GM19328 (cell line): ENCODE data around the gene PTX4.

ENCODE experiments used
- ATAC-seq: cut with Tn5 transposase; IDR thresholded peaks from one replicate; pipeline ENCODE4 v1.9.1; 2021; ENCODE audit warnings: mild to moderate bottlenecking, moderate library complexity; ENCODE audit not compliant: unreplicated experiment

Gene PTX4

GRCh38 chr16:1501630-1502029 is 12.9 kb upstream of the PTX4 start:
- no peak for ATAC-seq

DNA sequence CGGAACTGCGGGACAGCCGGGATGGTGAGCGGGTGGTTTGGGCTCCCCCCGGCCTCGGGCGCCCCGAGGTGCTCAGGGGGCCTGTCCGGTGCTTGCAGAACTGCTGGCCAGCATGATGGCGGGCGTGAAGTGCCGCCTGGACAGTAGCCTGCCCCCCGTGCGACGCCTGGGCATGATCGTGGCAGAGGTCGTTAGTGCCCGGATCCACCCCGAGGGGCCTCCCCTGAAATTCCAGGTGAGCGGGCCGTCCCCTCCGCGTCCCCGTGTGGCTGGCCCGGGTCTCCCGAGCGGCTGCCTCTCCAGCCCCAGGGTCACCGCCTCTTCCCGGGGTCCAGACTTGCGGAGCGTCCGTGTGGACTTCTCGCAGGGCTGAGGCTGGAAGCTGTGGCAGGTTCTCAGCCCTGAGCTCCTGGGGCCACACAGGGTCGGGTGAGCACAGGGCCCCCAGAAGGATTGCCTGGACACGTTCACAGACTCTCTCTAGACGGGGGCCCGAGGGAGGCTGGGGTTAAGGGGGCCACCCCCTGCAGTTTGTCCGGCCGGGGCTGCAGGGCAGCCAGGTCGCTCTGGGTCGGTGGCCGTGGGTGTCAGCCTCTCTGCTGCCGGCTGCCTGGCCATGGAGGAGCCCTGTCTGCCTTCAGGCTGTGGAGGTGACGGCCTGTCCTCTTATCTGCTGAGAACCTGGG is 11.9 kb upstream of the PTX4 start:
- no peak for ATAC-seq

GRCh38 chr16:1499756-1500464 is 11.2 kb upstream of the PTX4 start:
- no peak for ATAC-seq

DNA sequence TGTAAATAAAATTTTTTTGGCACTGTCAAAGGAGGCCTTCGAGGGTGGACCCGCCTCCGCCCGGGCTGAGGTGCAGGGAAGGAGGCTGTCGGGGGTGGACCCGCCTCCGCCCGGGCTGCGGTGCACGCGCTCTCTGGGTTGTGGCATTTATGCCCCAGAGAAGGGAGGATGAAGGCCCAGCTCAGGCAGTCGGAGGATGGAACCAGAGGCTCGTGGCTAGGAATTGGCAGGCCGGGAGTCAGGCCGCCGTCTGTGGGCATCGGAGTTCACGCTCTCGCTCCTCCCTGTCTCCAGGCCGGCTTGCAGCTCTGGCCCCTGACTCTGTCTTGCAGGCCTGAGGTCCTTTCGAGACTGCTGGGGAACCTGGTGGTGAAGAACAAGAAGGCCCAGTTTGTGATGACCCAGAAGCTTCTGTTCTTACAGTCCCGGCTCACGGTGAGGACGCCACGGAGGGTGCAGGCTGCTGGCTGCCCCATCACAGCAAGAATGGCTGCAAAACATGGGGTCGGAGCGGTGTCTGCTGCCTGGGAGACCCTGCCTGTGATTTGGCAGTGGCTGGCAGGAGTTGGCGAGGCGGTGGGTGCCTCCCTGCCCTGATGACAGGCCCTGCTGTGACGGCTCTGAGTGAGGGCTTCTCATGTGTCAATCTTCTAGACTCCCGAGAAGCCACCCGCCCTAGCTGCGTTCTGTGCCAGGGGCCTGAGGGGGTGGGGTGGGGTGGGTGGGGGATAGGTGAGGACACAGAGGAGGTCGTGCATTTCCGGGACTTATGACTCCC is 10.3 kb upstream of the PTX4 start:
- no peak for ATAC-seq

GRCh38 chr16:1497014-1497598 is 8.4 kb upstream of the PTX4 start:
- no peak for ATAC-seq

DNA sequence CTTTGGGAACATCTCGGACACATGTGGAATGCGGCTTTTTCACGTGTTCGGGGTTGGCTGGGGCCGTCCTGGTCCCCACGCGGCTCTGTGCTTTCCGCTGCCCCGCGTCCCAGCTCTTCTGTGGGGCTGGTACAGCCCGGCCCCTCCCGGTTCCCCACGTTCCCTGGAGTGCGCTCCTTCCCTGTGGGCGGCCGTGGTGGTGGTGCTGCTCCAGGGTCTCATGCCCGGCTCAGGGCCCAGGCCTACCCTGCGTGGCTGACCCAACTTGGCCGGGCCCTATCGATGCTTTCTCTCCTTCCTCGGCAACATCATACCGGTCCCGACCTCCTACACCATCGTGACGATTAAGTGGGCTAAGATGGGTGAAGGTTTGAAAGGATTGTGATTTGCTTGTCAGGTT is 7.7 kb upstream of the PTX4 start:
- ATAC-seq, result no peak

GRCh38 chr16:1495889-1496262 is 7.1 kb upstream of the PTX4 start:
- ATAC-seq, result no peak

- no peak for ATAC-seq
These were observed 6.6 kb upstream of the PTX4 start for GRCh38 chr16:1495211-1495888.

DNA sequence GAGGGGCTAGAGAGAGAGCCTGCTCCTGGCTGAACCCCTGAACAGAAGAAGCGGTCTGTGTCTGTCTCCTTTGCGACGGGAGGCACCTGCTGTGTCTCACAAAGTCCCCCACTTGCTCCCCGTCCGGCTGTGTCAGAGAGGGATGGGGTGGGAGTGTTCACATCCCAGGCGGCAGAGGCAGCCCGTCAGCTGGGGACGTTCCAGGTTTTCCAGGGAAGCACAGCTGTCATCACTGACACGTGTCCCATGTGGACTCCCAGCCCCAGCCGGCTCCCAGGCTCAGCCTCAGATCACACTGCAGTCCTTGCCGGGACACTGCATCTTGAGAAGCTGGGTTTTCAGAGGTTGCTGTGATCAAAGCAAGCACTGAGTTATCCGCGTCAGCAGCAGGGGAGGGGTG is 6.0 kb upstream of the PTX4 start:
- ATAC-seq, result no peak

DNA sequence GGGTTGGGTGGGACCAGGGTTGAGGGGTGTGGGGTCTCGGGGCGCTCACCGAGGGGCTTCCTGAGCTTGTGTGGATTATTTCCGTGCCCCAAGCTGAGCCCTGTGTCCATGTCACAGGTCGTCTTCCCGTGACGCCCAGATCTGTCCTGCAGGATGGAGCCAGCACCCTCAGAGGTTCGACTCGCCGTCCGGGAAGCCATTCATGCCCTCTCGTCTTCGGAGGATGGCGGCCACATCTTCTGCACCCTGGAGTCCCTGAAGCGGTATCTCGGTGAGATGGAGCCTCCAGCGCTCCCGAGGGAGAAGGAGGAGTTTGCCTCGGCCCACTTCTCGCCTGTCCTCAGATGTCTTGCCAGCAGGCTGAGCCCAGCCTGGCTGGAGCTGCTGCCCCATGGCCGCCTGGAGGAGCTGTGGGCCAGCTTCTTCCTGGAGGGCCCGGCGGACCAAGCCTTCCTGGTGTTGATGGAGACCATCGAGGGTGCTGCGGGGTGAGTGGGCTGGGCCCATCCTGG is 5.4 kb upstream of the PTX4 start:
- ATAC-seq, result no peak

DNA sequence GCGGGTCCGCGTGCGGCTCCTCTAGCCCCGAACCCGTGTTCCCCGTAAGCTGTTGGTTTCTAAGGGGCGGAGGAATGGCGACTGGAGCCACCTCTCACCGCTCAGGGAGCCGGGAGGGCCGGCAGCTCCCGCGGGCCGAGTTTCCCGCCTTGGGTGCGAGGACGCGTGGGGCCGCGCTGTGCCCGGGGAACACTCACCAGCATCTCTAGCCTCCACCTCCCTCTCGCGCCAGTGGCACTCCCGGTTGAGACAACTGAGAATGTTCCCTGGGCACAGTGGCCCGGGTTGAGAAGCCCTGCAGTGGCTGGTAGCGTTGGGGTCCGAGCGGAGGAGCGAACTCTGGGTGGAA is 5.0 kb upstream of the PTX4 start:
- ATAC-seq, result no peak

- ATAC-seq, result peak; percentile 59
These were observed 4.4 kb upstream of the PTX4 start, which contains the start of gene TELO2 for GRCh38 chr16:1492923-1493745. Gene TELO2 (plus strand): TSS chr16:1493360. CDS start chr16:1494282, 922 bp downstream.

DNA sequence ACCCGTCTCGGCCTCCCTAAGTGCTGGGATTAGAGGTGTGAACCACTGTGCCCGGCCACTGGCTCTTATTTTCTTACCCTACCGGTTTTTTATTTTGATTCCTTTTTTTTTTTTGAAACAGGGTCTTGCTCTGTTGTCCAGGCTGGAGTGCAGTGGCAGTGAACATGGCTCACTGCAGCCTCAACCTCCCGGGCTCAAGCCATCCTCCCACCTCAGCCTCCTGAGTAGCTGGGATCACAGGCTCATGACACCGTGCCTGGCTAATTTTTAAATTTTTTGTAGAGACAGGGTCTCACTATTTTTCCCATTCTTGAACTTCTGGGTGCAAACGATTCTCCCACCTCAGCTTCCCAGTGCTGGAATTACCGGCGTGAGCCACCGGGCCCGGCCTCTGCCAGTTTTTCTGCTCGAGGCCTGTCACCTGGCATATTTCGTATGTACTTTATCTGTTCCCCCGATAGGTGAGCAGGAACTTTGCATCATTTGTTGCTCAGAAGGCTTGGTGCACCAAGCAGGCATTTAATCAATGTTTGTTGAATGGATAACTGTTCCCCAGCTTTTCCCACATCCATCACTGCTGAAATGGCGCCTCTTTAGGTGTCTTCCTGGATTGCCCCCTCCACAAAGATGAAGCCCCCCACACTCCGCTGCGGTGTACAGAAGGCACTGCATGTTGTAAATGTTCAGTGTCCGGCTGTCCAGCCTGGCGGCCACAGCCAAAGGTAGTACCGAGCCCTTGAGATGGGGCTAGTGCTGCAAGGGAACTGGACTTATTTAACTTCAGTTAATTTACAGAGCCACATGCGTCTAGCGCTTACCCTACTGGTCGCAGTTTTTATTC is 3.6 kb upstream of the PTX4 start:
- no peak for ATAC-seq

DNA sequence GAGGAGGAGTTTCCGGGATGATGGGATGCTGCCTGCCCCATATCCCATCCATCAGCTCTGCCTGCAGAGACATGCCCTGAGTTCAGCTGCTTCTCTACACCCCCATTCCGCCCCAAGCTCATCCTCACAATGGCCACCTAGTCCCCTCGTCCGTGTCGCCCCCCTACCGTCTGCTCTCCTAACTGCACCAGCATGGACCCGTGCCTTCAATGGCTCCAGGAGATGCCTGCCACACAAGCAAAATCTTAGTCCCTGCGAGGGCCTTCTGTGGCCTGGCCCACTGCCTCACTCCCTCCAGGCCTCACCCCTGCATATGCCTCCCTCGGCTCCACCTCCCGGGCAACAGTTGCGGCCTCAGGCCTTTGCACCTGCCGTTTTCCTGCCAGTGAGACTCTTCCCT is 2.6 kb upstream of the PTX4 start:
- no peak for ATAC-seq

GRCh38 chr16:1489077-1489476 is 333 bp upstream of the PTX4 start:
- ATAC-seq, result no peak

DNA sequence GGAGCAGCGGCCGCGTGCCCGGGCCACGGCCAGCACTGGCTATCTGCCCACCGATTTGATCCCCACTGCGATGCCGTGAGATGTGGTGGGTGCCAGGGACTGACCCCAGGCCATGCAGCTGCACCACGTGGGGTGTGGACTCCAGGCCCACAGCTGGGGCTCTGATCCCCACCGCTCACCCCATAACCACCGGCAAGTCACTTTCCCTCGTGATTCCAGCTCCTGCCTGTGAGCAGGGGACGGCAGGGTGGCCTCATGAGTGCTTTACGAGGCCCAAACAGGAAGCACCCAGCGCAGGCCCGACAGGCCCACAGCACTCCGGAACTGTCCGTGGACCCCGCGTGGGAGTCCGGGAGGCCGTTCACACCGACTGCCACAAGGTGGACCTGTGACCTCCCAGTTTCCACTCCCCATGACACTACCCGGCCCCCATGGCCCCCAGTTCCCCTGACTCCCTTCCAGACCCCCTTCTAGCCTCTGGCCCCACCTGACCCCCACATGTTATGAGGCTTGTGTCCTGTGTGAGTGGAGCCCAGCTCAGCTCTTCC is 616 bp downstream of the PTX4 start:
- no peak for ATAC-seq

DNA sequence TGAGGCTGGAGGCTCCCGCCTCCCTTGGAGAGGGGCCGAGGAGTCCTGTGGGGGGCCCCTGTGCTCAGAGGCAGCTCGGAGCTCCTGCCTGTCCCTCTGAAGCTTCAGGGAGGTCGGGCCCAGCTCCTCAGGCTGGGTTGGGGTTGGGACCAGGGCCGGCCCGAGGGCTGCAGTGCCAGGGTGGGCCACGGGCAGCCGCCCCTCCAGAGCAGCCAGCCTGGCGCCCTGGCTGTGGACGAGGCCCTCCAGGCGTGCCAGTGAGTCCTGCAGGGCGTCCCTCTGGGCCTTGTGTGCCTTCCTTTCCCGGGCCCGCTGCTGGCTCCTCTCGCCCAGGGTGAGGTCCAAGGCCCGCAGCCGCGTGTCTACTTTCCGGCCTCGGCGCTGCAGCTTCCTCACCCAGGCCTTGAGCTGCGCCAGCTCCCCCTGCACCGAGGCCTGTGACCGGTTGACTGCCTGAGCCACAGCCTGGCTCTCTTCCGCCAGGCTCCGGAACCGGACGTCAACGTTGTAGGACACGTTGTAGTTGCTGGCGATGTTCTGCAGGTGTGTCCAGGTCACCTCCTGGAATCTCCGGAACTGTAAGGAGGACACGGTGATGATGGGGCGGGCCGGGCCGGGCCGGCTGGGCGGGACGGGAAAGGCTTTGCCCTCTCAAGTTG is 1.2 kb downstream of the PTX4 start:
- no peak for ATAC-seq
